ENCODE measurements around the gene NOLC1. TPM values are rescaled to one million over a fixed set of nuclear protein-coding genes. Genes with fewer than 3 reads are reported as not detected.

Gene NOLC1
- total and polyA plus RNA-seq, 2 of the 13 experiments (the other 11 are each of a cell fraction or from before 2014, with no cell fraction given) = 50.6 to 81.0 TPM

GRCh38 chr10:102133373-102134195 lies 18.6 kb upstream of the NOLC1 start (continued):
- TF ChIP-seq ZBTB34 (CRISPR knock-in tag; IDR thresholded peaks at IDR 0.05) = no peak
- TF ChIP-seq YEATS4 (CRISPR knock-in tag; IDR thresholded peaks at IDR 0.05; ENCODE audit: borderline replicate concordance) = peak; percentile 92
- peak; percentile 47 for TF ChIP-seq PRPF4 (IDR thresholded peaks at IDR 0.05; ENCODE audit: low read depth, low read length, poor library complexity, severe bottlenecking)
- TF ChIP-seq CEBPZ (IDR thresholded peaks at IDR 0.05; ENCODE audit: low read length) = no peak
- no peak for TF ChIP-seq EP300 (IDR thresholded peaks at IDR 0.05; ENCODE audit: low read depth in 2 of 2, low read length in 2 of 2)
- no peak; the same call in 1 of the 2 replicates for TF ChIP-seq EP300 (CRISPR knock-in tag; IDR thresholded peaks at IDR 0.05; ENCODE audit: borderline replicate concordance)
- TF ChIP-seq U2AF2 (IDR thresholded peaks at IDR 0.05; ENCODE audit: low read depth, low read length) = no peak
- peak; percentile 23; the same call in 1 of the 2 replicates for TF ChIP-seq ZNF367 (CRISPR knock-in tag; IDR thresholded peaks at IDR 0.05; ENCODE audit: borderline replicate concordance)
- TF ChIP-seq FOXM1 (CRISPR knock-in tag; IDR thresholded peaks at IDR 0.05) = no peak
- TF ChIP-seq ZNF24 (IDR thresholded peaks at IDR 0.05) = no peak
- no peak for TF ChIP-seq MED13 (CRISPR knock-in tag; IDR thresholded peaks at IDR 0.05)
- TF ChIP-seq PRMT3 (CRISPR knock-in tag; IDR thresholded peaks at IDR 0.05; ENCODE audit: borderline replicate concordance, low read depth) = no peak
- TF ChIP-seq ZNF281 (CRISPR knock-in tag; IDR thresholded peaks at IDR 0.05; ENCODE audit: borderline replicate concordance) = peak; percentile 97
- TF ChIP-seq ZNF691 (CRISPR knock-in tag; IDR thresholded peaks at IDR 0.05; ENCODE audit: borderline replicate concordance, low read depth) = no peak
- TF ChIP-seq YEATS2 (CRISPR knock-in tag; IDR thresholded peaks at IDR 0.05; ENCODE audit: borderline replicate concordance) = no peak
- TF ChIP-seq CTCF (CRISPR knock-in tag; IDR thresholded peaks at IDR 0.05) = 0 out of 2 replicates have a peak, but pooled peaks have one; percentile 8
- TF ChIP-seq ZNF263 (CRISPR knock-in tag; IDR thresholded peaks at IDR 0.05) = no peak
- TF ChIP-seq ZNF335 (CRISPR knock-in tag; IDR thresholded peaks at IDR 0.05) = no peak

All from HepG2 (cell line).